B cell (primary cell): ENCODE measurements around the gene CTSH. TPM values are rescaled to one million over a fixed set of nuclear protein-coding genes. Genes with fewer than 3 reads are reported as not detected.
A peak's percentile ranks its signal among the peaks of the same experiment; 100 is the strongest.

Experiments used
- ATAC-seq: fragments of 200-7000 bp; cut with Tn5 transposase; one replicate; pipeline ENCODE4 v1.10.0; 2021; ENCODE audit warnings: low read depth, mild to moderate bottlenecking, moderate number of reproducible peaks, moderate library complexity
- CTCF ChIA-PET: fragments of 350-600 bp; sonication (Branson Sonifier 250); formaldehyde crosslinking; loops from one replicate; lab custom pipeline; 2021; ENCODE audit warnings: antibody characterized with exemption, inconsistent platforms; lab: Charles Lee
- POLR2A ChIA-PET: fragments of 350-600 bp; sonication (Branson Sonifier 250); formaldehyde crosslinking; loops from one replicate; lab custom pipeline; 2021; ENCODE audit warnings: antibody characterized with exemption; lab: Charles Lee
- DNase-seq: peaks from one replicate; pipeline ENCODE4 v3.0.0; 2013
- H2AFZ ChIP-seq: 2 replicates; pipeline ENCODE4 v1.6.1; 2012; ENCODE audit warnings: mild to moderate bottlenecking, low read depth, low read length; ENCODE audit not compliant: insufficient read depth, poor library complexity, severe bottlenecking
- H3K27ac ChIP-seq, 2 donors: 1 replicate in 1 of 2; 2 replicates in 1 of 2; pipeline ENCODE4 v1.5.1; 2012 to 2013; ENCODE audit warnings: low read length in 2 of 2, mild to moderate bottlenecking in 2 of 2, moderate library complexity in 1 of 2
- H3K27me3 ChIP-seq, 4 experiments: fragments of 200-600 bp in 1 of 4; sonication (generic) in 1 of 4; replicated peaks in 1 of 4; 1 replicate in 2 of 4; 2 replicates in 2 of 4; pipeline versions ENCODE4 v1.6.1 to v1.7.0; 2013 to 2016; ENCODE audit warnings: low read length in 3 of 4, mild to moderate bottlenecking in 2 of 4, mixed read lengths in 1 of 4, moderate library complexity in 1 of 4; ENCODE audit not compliant: insufficient read depth in 4 of 4, control insufficient read depth in 3 of 4; ENCODE audit errors: control extremely low read depth in 1 of 4
- H3K36me3 ChIP-seq, 2 experiments: replicated peaks in 1 of 2; 1 replicate in 1 of 2; 2 replicates in 1 of 2; pipeline versions ENCODE4 v1.6.1 to v1.7.1; 2013; ENCODE audit warnings: low read length in 1 of 2; ENCODE audit not compliant: insufficient read depth in 2 of 2, control insufficient read depth in 1 of 2; ENCODE audit errors: control extremely low read depth in 1 of 2, extremely low read depth in 1 of 2
- H3K4me1 ChIP-seq, 2 donors: fragments of 200-600 bp in 1 of 2; sonication (generic) in 1 of 2; 1 replicate in 1 of 2; 2 replicates in 1 of 2; pipeline versions ENCODE4 v1.5.1 to v1.6.1; 2013 to 2017; ENCODE audit warnings: low read length in 2 of 2; ENCODE audit not compliant: control insufficient read depth in 2 of 2, insufficient read depth in 2 of 2
- H3K4me2 ChIP-seq: replicated peaks from 2 replicates; pipeline ENCODE3; 2012; ENCODE audit warnings: mild to moderate bottlenecking, low read depth, low read length; ENCODE audit not compliant: poor library complexity, severe bottlenecking
- H3K4me3 ChIP-seq, 5 experiments: fragments of 200-600 bp in 1 of 5; sonication (generic) in 1 of 5; 1 replicate in 3 of 5; 2 replicates in 2 of 5; pipeline versions ENCODE4 v1.5.1 to v1.7.0; 2011 to 2016; ENCODE audit warnings: low read length in 4 of 5, mild to moderate bottlenecking in 4 of 5, low read depth in 2 of 5, control low read depth in 1 of 5, moderate library complexity in 1 of 5; ENCODE audit not compliant: insufficient read depth in 1 of 5; ENCODE audit errors: control extremely low read depth in 1 of 5, extremely low read depth in 1 of 5
- H3K79me2 ChIP-seq: fragments of 200-600 bp; sonication (generic); one replicate; pipeline ENCODE4 v1.6.0; 2016; ENCODE audit warnings: low read length; ENCODE audit not compliant: control insufficient read depth, insufficient read depth
- H3K9ac ChIP-seq: fragments of 200-600 bp; sonication (generic); 2 replicates; pipeline ENCODE4 v1.6.1; 2017; ENCODE audit warnings: mild to moderate bottlenecking, low read length, moderate library complexity
- H3K9me3 ChIP-seq, 3 donors: one replicate each; pipeline versions ENCODE4 v1.6.1 to v1.7.1; 2013; ENCODE audit warnings: low read length in 2 of 3; ENCODE audit not compliant: control insufficient read depth in 2 of 3, insufficient read depth in 1 of 3; ENCODE audit errors: control extremely low read depth in 1 of 3
- H4K20me1 ChIP-seq: 2 replicates; pipeline ENCODE4 v1.6.0; 2012; ENCODE audit warnings: mild to moderate bottlenecking, low read length; ENCODE audit not compliant: insufficient read depth, control insufficient read depth, poor library complexity, severe bottlenecking
- H3K27ac Mint-ChIP-seq: one replicate; pipeline ENCODE4 v1.8.0; 2021; ENCODE audit warnings: mixed read lengths
- H3K27me3 Mint-ChIP-seq: one replicate; pipeline ENCODE4 v1.8.0; 2021; ENCODE audit warnings: mixed read lengths
- H3K4me1 Mint-ChIP-seq: one replicate; pipeline ENCODE4 v1.8.0; 2021; ENCODE audit warnings: mixed read lengths
- H3K4me3 Mint-ChIP-seq: one replicate; pipeline ENCODE4 v1.8.0; 2021; ENCODE audit warnings: mixed read lengths
- H3K9me3 Mint-ChIP-seq: one replicate; pipeline ENCODE4 v1.8.0; 2022; ENCODE audit warnings: mixed read lengths; ENCODE audit not compliant: insufficient read depth
- CTCF ChIP-seq: fragments of 200-600 bp; IDR thresholded peaks from one replicate; pipeline ENCODE4 v1.8.0; 2022; ENCODE audit warnings: antibody characterized with exemption, mild to moderate bottlenecking
- EZH2 ChIP-seq: IDR thresholded peaks from 2 replicates; pipeline ENCODE4 v1.6.1; 2012; ENCODE audit warnings: borderline replicate concordance, low read depth, mild to moderate bottlenecking, moderate library complexity, low read length; ENCODE audit not compliant: insufficient read depth, poor library complexity, severe bottlenecking
- WGBS: methylation state at CpG from one replicate; pipeline ENCODE4 v1.1.5; 2013; ENCODE audit warnings: missing lambda C conversion rate; ENCODE audit not compliant: insufficient coverage; 5-methylcytosine and 5-hydroxymethylcytosine counted together
- intact Hi-C: fragments of 100-400 bp; cut with micrococcal nuclease; formaldehyde crosslinking; loops from one replicate; pipeline ENCODE4 v1.10.0; 2022
- polyA plus RNA-seq: library from polyadenylated mRNA; depleted of rRNA; stranded (reverse); fragments of >200 nt; gene quantifications from 2 replicates; pipeline ENCODE4 v1.2.3, GENCODE V29; 2012
- total RNA-seq, 2 donors: library from RNA; stranded (reverse); fragments of 120-200 nt in 1 of 2; gene quantifications; 1 replicate in 1 of 2; 2 replicates in 1 of 2; pipeline versions ENCODE4 v1.2.3 to v1.2.4, GENCODE V29; 2013 to 2022

CTSH gene
- total and polyA plus RNA-seq, 2 donors (not counting 1 experiment from before 2014, with no cell fraction given): 399 to 441 TPM

GRCh38 chr15:78978601-78979179 is 33.8 kb upstream of the CTSH start:
- peak overlapping the region; percentile 96 for H3K27ac Mint-ChIP-seq
- H3K4me1 ChIP-seq: peaks cover 38 to 46% of the 10 kb centered on the region in 2 donors
- 74% methylated on average over 14 of the region's 19 CpGs for WGBS
- peak overlapping the region in 1 of 2 donors; percentile 5 for H3K27ac ChIP-seq
- no peak for ATAC-seq
- H4K20me1 ChIP-seq: no peaks in the 10 kb centered on the region
- no peaks in the 10 kb centered on the region for H3K9me3 Mint-ChIP-seq
- H3K4me3 ChIP-seq: peak overlapping the region in 1 of 5 experiments; percentile 18
- no peaks in the 10 kb centered on the region for H3K36me3 ChIP-seq
- CTCF ChIA-PET: interaction anchor here (0.7 to 5.0 kb wide), 21 partner anchors 8 to 206 kb away, joined by 3 to 34 read pairs (median 8); partner anchors contain the start of gene CTSH
- peak overlapping the region; percentile 60 for H3K4me2 ChIP-seq
- H3K27me3 ChIP-seq: no peaks in the 10 kb centered on the region
- intact Hi-C loops: loop anchor here (5.0 kb wide), 1 partner anchor 56 kb away; no protein-coding TSS in a partner anchor
- peak overlapping the region; percentile 26 for H2AFZ ChIP-seq
- H3K9ac ChIP-seq: peak overlapping the region; percentile 25
- peak; percentile 32 for DNase-seq
- H3K4me3 Mint-ChIP-seq: peak overlapping the region; percentile 83
- H3K79me2 ChIP-seq: no peaks in the 10 kb centered on the region
- TF ChIP-seq CTCF: no peak
- peaks cover 42% of the 10 kb centered on the region for H3K4me1 Mint-ChIP-seq
- peaks cover under 1% of the 10 kb centered on the region for H3K27me3 Mint-ChIP-seq
- POLR2A ChIA-PET: interaction anchor here (0.6 to 2.1 kb wide), 6 partner anchors 16 to 37 kb away, joined by 3 to 16 read pairs (median 3); partner anchors contain the start of gene CTSH
- H3K9me3 ChIP-seq: no peaks in the 10 kb centered on the region

- peak overlapping the region; percentile 64 to 81 for H3K27ac ChIP-seq
- 78% methylated on average over 5 of the region's 10 CpGs for WGBS
- no peaks in the 10 kb centered on the region for H3K27me3 ChIP-seq
Measured at GRCh38 chr15:78977591-78978347, 32.9 kb upstream of the CTSH start.

More at GRCh38 chr15:78977591-78978347, 32.9 kb upstream of the CTSH start:
- no peaks in the 10 kb centered on the region for H3K9me3 Mint-ChIP-seq
- DNase-seq (no peak), ATAC-seq (peak; percentile 35)
- H3K4me2 ChIP-seq: peak overlapping the region; percentile 63
- peak overlapping the region; percentile 83 for H3K4me3 Mint-ChIP-seq
- no peaks in the 10 kb centered on the region for H3K79me2 ChIP-seq
- intact Hi-C loops: loop anchor here (1.0 to 5.0 kb wide), 3 partner anchors 27 to 55 kb away; no protein-coding TSS in a partner anchor
- TF ChIP-seq EZH2 (no peak), CTCF (no peak)
- peaks cover 42% of the 10 kb centered on the region for H3K4me1 Mint-ChIP-seq
- CTCF ChIA-PET: interaction anchor here (0.7 to 5.0 kb wide), 13 partner anchors 10 to 73 kb away, joined by 3 to 34 read pairs (median 8); partner anchors contain the start of gene CTSH
- peak overlapping the region in 2 of 5 experiments; percentile 12 to 49 for H3K4me3 ChIP-seq
- POLR2A ChIA-PET: interaction anchor here (0.5 to 2.1 kb wide), 5 partner anchors 17 to 829 kb away, joined by 3 to 16 read pairs (median 3); no protein-coding TSS in a partner anchor
- peak overlapping the region; percentile 66 for H2AFZ ChIP-seq
- H3K27me3 Mint-ChIP-seq: no peaks in the 10 kb centered on the region
- H3K9ac ChIP-seq: peak overlapping the region; percentile 43
- H3K4me1 ChIP-seq: peaks cover 38 to 46% of the 10 kb centered on the region in 2 donors
- no peaks in the 10 kb centered on the region for H3K36me3 ChIP-seq
- no peaks in the 10 kb centered on the region for H3K9me3 ChIP-seq
- peak overlapping the region; percentile 96 for H3K27ac Mint-ChIP-seq
- H4K20me1 ChIP-seq: no peaks in the 10 kb centered on the region
